Stimulated activated CD8-positive, alpha-beta memory T cell treated with anti-CD3 and anti-CD28 coated beads, Interleukin-15, amount 100 ng/mL, for 48 hours (primary cell): Measurements from ENCODE around the gene ATXN3.

Experiments used
- DNase-seq, 2 donors: peaks; one replicate each; pipeline ENCODE4 v3.0.0-alpha.2; 2020; ENCODE audit warnings: low read depth in 2 of 2

The ATXN3 gene

DNA sequence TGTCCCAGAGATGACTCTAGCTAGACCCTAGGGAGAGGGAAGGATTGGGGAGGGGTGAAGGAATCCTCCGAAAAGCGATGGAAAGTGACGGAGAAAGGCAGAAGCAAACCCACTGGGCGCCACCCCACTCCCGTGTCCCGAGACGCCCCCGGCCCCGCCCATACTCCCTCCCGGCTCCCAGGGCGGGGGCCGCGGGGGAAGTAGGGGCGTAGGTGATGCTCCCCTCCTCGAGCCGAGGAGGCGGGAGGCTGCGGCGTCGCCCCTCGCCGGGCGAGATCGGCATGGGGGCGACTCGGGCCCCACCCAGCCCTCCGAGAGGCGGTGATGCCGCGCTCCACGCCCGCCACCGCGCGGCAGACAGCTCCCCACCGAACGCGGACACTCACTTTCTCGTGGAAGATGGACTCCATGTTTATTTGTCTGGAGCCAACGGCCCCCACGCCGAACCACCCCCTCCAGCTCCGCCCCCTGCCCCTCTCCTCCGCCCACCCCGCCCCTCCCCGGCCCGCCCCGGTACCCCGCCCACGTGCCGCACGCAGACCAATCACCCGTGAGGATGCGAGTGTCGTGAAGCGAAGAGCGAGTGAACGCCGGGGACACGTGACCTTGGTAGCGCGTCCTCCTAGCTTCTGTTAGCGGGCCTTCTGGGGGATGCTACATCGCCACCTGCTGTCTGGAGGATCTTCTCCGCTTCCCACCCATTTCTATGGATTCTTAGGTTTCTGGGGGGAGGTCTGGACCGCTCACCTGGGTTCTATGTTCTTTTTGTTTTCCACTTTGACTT is at the start of gene ATXN3:
Gene ATXN3 (minus strand): TSS at position 440 of the 784 bp plus-strand sequence. CDS start 30 bp downstream, at position 410.
- peak; percentile 93 to 94 for DNase-seq

DNA sequence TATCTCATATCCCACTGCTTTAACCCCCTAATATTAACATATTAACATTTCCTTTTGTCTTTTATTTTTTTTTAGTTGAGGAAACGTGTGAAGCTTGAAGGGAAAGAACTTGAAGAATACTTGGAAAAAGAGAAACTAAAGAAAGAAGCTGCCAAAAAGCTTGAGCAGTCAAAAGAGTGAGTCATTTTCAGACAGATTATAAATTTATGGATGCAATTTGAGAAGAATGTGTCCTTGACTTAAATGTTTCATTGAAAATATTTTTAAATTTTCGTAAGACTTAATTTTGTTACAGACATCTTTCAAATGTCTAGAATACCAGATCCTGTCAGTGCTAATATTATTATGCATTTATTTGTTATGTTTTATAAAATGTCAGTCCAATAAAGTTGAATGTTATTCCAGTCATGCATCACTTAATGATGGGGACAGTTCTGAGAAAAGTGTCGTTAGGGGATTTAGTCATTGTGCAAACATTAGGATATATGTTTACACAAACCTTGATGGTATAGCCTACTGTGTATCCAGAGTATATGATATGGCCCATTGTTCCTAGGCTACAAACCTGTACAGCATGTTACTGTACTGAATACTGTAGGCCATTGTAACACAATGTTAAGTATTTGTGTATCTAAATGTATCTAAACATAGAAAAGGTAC is 48.0 kb upstream of the ATXN3 start:
- no peak for DNase-seq

DNA sequence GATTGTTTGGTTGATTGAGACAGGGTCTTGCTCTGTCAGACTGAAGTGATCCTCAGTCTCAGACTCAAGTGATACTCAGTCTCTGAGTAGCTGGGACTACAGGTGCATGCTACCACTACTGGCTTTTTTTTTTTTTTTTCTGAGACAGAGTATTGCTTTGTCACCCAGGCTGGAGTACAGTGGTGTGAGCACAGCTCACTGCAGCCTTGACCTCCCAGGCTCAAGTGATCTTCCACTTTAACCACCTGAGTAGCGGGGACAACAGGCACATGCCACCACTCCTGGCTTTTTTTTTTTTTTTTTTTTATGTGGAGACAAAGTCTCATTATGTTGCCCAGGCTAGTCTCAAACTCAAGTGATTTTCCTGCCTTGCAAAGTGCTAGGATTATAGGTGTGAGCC is 47.2 kb upstream of the ATXN3 start:
- no peak for DNase-seq

DNA sequence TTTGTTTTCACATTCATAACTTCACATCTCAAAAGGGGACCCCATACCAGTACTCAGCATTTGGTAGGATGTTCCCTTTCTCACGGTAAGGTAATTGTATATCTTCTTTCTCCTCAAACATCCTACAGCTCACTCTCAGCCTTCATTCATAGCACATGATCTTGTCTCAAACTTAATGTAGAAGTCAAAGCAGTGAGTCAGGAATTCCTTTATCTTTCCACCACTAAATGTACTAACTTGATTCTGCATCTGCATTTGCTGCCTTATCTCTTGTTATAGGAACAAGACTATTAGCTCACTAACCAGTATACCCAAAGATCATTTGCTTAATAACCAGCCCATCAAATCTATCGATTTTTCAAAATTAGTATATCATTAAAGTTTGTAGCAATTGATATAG is 38.3 kb upstream of the ATXN3 start:
- DNase-seq, result no peak

DNA sequence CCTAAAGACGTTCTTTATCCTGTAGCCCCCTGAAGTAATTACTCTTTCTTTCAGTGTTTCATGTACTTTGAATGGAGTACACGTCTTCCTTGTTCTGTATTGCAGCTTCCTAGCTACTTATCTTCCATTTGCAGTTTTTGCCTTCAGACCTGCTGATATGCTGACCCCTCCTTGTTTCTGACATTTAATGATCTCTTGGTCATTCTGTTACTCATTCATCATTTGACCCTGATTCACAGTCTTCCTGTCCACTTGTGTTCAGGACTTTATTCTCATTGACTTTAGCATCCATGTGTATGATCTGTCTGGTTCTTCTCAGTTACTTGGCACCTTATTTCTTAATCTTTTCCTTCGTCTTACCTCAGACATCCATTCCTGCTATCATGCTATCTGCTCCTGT is 37.6 kb upstream of the ATXN3 start:
- no peak for DNase-seq

DNA sequence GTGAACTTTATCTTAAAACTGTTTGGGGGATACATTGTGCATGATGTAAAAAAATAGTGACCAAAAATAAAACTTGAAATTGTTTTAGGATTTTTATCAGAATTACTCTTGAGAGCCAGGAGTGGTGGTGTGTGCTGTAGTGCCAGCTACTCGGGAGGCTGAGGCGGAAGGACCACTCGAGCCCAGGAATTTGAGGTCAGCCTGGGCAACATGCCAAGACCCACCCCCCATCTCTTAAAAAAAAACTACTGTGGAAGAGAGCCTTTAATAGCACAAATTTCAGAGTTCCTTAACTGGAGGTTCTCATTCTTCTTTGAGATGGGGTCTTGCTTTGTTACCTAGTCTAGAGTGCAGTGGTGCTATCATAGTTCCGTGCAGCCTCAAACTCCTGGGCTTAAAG is 36.9 kb upstream of the ATXN3 start:
- DNase-seq, result no peak

DNA sequence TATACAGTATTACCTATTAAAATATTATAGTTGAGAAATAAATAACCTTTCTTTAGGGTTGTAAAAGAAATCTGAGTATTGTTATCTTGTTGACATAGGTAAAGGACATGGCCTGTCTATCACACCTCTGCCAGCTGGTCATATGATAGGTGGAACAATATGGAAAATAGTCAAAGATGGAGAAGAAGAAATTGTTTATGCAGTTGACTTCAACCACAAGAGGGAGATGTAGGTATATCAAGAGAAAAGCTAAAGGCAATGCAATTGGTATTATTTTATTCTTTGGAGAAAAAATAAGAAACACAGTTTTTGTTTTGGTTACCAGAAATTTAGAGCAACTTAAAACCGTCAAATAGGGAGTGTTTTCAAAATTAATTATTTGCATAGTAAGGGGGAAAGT is 28.9 kb upstream of the ATXN3 start:
- no peak for DNase-seq

DNA sequence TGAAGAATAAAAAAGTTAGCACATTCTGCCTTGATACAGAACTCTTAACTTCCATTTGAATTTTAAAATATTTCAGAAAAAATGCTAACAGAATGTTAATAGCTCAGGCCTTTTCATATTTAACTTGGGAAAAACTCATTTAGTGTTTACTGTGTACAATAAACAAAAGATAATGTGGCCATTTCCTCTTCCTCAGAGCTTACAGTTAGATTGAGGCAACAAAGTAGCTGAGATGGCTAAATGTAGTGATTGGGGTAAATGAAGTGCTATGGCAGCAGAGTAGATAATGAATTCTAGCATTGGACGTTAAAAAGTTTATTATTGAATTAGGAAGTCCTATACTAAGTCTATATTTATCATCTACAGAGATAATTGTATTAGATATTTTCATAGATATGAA is 28.1 kb upstream of the ATXN3 start:
- DNase-seq, result no peak

DNA sequence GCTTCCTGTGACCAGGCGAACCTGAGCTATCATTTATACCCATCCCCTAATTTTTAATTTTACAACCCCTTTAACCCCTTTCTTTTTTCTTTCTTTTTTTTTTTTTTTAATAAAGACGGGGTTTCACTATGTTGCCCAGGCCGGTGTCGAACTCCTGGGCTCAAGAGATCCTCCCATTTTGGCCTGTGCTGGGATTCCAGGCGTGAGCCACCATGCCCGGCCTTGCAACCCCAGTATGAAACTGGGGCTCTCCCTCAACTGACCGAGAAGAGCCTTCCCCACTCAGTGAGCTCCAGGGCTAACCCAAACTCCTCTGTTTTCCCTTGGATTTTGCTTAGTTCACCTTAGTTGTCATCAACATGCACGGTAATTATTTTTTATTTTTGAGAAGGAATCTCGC is 16.4 kb upstream of the ATXN3 start:
- DNase-seq, result no peak

DNA sequence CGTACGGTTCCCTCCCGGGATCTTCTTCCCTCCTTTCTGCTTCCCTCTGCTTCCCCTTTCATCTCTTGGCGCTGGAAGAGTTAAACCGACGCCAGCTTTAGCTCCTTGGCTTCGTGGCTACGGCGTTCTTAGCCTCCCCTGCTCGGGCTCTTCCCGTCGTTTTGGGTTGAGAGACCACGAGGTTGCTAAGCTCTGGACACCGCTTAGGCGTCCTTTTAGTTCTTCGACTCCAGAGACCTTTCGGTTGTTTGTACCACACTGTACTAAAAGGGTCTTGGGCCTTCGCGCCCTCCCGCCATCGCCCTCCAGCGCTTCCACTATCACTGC is 15.9 kb upstream of the ATXN3 start:
- no peak for DNase-seq

DNA sequence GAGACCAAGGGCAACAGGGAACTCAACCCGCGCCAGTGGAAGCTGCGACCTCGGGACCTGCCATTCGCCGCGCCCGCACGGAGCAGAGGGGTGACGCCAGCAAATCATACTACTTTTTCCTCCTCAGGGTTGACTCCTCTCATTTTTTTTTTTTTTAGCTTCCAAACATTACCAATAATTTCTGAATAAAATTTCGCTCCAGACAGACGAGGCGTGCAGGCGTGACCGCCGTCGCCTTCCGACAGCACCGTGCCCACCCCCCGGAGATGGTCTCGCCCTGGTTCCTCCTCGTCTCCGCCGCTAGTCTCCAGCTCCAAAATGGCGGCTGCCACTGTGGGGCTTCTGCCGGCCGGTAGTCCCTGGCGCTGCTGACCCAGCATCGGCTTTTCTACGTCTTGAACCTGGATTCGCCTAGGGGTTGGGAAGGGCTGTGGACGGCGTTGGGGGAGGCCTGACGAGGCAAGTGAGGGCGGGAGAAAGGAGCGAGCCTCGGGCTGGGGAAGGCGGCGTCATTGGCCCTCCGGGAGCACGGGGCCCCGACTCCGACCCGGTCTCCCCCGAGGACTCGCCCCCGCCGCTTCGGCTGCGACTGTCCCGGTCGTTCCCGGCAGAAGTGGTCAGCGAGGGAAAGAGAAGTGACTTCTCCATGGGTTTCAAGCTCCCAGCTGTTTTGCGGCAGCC is 15.4 kb upstream of the ATXN3 start, which contains the start of the genes CPSF2 and NDUFB1:
Gene CPSF2 (plus strand): TSS at position 300 of the 681 bp plus-strand sequence. CDS start 9,016 bp downstream, outside the sequence.
Gene NDUFB1 (minus strand): TSS at position 37 of the 681 bp plus-strand sequence. CDS start 4,069 bp downstream, outside the sequence.
- peak; percentile 68 to 70 for DNase-seq

DNA sequence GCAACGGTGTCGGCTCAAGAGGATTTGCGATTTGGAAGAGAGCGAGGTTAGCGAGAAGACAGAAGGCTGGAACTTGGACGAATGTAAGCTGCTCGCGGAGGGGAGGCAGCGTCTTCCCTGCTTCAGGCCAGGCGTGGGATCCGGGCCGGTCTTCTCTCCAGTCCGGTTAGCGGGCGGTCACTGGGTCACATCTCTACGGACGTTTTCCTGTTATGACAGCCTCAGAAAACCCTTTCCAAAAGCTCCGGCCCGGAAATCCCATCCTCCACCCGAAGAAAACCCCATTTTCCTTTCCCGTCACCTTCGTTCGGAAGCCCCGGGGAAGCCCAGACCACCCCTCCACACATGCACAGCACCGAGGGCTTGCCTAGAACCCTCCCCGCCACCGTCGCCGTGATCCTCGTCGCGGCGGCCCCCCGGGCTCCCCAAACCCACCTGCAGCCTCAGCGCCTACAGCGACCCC is 14.9 kb upstream of the ATXN3 start:
- no peak for DNase-seq

DNA sequence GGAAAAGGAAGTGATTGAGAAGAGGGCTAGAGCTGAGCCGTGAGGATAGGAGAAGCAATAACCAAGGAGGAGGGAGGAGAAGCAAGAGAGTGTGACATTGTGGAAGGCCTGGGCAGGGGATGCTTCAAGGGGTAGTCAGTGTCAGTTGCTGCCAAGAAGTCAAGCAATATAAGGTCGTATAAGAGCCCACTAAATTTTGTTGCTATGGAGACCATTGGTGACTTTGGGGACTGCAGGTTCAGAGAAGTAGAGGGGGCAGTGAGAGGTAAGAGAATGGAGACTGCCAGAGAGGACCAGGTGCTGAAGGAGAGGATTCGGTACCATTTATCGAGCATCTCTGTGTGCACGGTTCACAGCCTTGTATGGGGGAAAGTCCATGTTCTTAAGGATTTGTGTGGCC is 3.1 kb upstream of the ATXN3 start:
- no peak for DNase-seq

DNA sequence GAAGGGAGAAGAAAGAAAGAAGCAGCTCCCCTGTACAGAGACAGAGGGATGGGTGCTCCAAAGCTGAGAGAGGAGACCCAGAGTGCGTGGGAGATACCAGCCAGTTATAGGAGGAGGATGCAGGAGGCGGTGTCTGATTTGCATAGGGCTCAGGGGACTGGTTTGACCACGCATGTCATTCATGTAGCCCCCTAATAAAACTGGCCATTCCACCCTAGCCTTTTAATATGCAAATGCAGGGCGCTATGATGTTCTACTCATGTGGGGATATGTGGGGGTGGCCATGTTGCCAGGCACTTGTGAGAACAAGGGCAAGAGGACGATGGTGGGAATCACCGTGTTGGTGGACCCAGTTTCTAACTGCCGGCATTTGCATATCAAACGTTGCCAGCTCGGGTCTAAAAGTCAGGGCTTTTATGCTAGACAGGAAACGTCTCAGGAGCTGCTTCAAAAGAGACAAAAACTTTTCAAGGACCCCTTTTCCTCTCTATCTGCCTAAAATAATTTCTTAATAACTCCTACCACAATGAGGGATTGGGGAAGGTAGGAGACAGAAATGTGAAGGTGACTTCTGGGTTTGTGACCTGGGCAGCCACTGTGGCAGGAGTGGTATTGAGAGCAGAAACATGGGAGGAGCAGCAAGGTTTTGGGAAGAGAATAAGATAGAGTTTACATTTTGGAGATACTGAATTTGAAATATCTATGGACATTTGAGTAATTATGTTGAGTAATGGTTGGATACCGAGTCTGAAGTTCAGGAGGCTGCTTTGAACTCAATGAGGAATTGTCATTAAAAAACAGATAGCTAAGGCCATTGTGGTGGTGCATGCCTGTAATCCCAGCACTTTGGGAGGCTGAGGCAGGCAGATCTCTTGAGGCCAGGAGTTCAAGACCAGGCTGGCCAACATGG is 2.2 kb upstream of the ATXN3 start:
- DNase-seq, result no peak

DNA sequence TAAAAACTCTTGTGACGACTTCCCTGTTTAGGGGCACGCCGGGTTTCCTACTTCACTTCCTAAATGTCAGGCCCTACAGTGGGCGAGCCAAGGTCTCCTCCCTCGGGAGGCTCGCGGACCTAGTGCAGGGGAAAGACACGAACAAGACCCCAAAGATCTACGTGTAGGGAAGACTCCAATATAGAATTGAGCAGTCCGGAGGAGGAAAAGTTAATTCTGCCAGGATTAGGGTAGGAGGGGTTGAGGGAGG is 564 bp downstream of the ATXN3 start:
- DNase-seq, result no peak

DNA sequence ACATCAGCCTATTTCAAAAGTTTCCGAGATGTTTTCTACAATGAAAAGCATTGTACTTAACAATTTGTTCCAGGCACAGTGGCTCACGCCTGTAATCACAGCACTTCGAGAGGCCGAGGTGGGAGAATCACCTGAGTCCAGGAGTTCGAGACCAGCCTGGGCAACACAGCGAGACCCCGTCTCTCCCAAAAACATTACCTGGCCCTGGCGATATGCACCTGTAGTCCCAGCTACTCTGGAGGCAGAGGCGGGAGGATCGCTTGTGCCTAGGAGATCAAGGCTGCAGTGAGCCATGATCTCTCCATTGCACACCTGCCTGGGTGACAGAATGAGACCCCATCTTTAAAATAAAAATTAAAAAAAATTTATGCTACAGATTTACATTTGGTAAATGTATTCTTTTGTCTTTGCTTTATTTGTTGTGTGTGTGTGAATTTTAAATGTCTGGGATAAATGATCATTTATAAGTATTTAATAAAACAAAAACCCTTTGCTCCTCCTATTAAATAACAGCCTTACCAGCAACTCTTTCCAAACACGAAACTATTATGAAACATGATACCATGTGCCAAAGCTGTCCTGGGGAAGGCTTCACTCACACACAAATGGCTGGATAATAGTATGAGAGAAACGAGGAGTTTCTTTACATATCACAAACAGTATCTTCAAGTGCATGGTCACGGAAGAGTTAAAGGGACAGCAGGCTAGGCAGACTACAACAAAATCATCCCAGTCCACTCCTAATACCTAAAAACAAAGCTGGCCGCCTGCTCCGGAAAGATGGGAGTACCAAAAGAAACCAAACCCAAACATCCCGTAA is 1.1 kb downstream of the ATXN3 start:
- DNase-seq, result no peak

DNA sequence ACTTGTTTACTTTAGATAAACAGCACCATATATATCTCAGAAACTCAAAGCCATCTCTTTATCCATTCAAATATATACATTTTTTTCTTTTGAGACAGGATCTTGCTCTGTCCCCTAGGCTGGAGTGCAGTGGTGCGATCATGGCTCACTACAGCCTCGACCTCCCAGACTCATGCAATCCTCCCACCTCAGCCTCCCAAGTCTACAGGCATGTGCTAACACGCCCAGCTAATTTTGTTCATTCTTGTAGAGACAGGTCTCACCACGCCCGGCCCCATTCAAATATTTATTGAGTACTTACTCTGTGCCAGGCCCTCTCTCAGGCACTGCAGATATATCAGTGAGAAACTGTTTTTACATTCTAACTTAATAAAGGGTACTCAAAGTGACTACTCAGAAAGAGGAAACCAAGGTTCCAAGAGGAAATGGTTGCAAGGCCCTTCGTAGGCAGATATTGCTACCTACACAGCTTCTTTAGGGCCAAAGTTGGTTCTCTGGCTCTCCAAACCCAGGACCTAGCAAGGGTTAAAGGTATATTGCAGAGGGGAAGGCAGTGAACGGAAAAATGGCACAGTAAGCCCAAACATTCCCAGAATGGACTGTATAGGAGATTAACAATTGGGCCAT is 2.9 kb downstream of the ATXN3 start:
- no peak for DNase-seq

DNA sequence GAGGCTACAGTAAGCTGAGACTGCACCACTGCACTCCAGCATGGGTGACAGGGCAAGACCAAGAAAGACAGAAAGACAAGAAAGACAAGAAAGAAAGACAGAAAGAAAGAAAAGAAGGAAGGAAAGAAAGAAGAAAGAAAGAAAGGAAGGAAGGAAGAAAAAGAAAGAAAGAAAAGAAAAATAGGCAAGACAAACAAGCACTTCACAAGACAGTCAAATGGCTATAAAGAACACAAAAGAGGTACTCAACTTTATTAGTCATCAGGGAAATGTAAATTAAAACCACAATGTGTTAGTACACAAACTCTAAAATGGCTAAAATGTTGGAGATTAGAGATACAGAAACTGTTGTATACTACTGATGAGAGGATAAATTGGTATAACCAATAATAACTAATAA is 6.6 kb downstream of the ATXN3 start:
- no peak for DNase-seq

DNA sequence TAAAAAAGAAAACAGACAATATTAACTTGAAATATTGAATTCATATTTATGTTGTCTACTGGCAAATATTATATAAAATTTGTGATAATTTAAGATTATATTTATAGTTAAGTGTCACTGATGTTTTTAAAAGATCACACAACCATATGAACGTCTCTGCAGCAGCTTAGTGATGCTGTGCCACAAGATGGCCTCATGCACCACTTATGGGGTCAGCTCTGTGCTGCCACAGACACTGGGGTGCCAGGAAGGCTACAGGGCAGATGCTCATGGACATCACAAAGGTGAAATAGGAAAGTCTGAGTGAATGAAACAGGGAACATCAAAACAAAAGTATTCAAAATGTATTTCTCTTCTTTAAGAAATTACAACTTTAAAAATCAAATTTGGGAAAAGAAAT is 13.1 kb downstream of the ATXN3 start:
- DNase-seq, result no peak

DNA sequence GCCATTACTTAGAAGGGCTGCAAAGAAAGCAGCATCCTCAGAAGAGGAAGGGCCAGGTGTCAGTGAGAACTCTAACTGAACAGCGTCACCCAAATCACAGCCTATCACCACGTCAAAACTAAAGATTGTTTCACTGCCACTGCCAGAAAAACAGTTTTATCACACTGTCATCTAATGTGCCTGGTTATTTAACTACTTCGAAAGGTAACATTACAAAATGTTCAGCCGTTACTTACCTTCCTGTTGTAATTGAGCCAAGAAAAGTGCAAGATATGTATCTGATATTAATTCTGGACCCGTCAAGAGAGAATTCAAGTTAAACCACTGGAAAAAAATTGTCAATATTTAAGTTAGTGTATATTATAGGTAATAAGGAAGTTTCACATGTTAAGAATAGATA is 17.9 kb downstream of the ATXN3 start:
- DNase-seq, result no peak

DNA sequence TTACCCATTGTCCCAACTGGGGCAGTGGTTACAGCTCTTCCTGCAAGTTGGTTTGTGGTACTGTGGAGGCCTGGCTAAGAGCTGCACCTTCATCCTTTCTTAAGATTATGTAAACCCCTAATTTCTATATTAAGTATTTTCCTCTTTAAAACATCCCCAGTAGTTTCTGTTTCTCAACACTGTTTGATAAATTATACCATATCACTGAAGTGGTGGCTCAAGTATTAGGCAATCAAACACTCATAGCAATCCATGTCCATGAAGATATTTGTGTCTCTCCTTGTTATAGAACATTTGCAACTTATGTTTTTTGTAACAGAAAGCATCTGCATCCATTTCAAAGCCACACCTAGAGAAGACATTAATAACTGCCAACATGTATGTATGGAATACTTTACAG is 31.8 kb downstream of the ATXN3 start:
- DNase-seq, result no peak
